ENCODE data around the gene RAB31. TPM values are rescaled to one million over a fixed set of nuclear protein-coding genes. Genes with fewer than 3 reads are reported as not detected.

Gene RAB31
- total RNA-seq, 6 donors from 2014 or later = 40.3 to 128 (median 95.8) TPM

DNA sequence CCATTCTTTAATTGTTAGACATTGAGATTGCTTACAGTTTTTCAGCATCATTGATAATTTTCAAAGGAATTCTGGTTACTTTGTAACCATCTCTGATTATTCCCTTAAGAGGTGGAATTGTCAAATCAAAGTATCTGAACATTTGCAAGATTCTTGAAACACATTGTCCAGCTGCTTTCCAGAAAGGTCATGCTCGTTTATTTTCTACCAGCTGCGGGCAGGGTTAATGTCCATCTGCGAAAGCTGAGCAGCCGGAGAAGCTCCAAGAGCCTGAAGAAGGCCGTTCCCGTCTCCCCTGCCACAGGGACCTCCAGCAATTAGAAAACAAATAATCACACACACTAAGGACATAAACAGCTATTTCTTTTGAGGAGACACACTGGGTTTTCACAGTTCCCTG is 101.6 kb downstream of the RAB31 start:
- no peaks in the 10 kb centered on the region for H3K9me3 ChIP-seq
- no peak for ATAC-seq (ENCODE audit: low FRiP score in 2 of 2)
- no peak for DNase-seq
- peaks cover 8 to 17% (median 9%) of the 10 kb centered on the region in 4 donors for H3K4me1 ChIP-seq
- no peaks in the 10 kb centered on the region for H3K36me3 ChIP-seq
- H3K27ac ChIP-seq = no peak overlapping the region
- H3K4me3 ChIP-seq = no peak overlapping the region
- WGBS, 2 donors = 82 to 86% methylated on average over 6 of the region's 6 CpGs
- no peaks in the 10 kb centered on the region for H3K27me3 ChIP-seq
- TF ChIP-seq, protein P1, sequence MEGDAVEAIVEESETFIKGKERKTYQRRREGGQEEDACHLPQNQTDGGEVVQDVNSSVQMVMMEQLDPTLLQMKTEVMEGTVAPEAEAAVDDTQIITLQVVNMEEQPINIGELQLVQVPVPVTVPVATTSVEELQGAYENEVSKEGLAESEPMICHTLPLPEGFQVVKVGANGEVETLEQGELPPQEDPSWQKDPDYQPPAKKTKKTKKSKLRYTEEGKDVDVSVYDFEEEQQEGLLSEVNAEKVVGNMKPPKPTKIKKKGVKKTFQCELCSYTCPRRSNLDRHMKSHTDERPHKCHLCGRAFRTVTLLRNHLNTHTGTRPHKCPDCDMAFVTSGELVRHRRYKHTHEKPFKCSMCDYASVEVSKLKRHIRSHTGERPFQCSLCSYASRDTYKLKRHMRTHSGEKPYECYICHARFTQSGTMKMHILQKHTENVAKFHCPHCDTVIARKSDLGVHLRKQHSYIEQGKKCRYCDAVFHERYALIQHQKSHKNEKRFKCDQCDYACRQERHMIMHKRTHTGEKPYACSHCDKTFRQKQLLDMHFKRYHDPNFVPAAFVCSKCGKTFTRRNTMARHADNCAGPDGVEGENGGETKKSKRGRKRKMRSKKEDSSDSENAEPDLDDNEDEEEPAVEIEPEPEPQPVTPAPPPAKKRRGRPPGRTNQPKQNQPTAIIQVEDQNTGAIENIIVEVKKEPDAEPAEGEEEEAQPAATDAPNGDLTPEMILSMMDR (IDR thresholded peaks at IDR 0.05) = no peak
- TF ChIP-seq EP300 (IDR thresholded peaks at IDR 0.05) (no peak), POLR2A (IDR thresholded peaks at IDR 0.05) (no peak), POLR2AphosphoS5 (IDR thresholded peaks at IDR 0.05) (no peak)

DNA sequence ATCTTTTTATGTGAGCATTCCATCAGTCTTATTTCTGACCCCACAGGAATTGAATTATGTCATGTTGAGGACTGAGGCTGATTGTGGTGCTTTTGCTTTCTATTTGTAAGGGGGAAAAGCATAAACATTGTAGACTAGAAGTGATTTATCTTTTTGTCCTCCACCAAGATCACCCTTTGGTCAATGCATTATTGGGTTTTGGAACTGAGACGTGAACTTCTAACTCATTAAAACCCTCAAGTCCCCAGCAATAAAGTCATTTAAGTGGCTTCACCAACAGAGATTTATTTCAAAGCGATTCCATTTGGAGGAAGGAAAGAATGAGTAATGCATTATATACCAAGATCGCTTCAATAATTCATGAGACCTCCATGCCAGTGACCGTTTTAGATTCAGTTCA is 102.2 kb downstream of the RAB31 start:
- peaks cover 5 to 16% (median 8%) of the 10 kb centered on the region in 4 donors for H3K4me1 ChIP-seq
- TF ChIP-seq, protein P1 (IDR thresholded peaks at IDR 0.05) = no peak
- TF ChIP-seq POLR2A (IDR thresholded peaks at IDR 0.05) (no peak), POLR2AphosphoS5 (IDR thresholded peaks at IDR 0.05) (no peak), EP300 (IDR thresholded peaks at IDR 0.05) (no peak)
- DNase-seq = no peak
- WGBS, 2 donors = 89 to 90% methylated on average over 4 of the region's 4 CpGs
- ATAC-seq (ENCODE audit: low FRiP score in 2 of 2) = no peak
- H3K4me3 ChIP-seq = no peak overlapping the region
- H3K27ac ChIP-seq = peak overlapping the region in 1 of 4 donors; percentile 20
- H3K27me3 ChIP-seq = no peaks in the 10 kb centered on the region
- peaks cover 0 to 3% (median 0%) of the 10 kb centered on the region in 4 donors for H3K36me3 ChIP-seq
- no peaks in the 10 kb centered on the region for H3K9me3 ChIP-seq

DNA sequence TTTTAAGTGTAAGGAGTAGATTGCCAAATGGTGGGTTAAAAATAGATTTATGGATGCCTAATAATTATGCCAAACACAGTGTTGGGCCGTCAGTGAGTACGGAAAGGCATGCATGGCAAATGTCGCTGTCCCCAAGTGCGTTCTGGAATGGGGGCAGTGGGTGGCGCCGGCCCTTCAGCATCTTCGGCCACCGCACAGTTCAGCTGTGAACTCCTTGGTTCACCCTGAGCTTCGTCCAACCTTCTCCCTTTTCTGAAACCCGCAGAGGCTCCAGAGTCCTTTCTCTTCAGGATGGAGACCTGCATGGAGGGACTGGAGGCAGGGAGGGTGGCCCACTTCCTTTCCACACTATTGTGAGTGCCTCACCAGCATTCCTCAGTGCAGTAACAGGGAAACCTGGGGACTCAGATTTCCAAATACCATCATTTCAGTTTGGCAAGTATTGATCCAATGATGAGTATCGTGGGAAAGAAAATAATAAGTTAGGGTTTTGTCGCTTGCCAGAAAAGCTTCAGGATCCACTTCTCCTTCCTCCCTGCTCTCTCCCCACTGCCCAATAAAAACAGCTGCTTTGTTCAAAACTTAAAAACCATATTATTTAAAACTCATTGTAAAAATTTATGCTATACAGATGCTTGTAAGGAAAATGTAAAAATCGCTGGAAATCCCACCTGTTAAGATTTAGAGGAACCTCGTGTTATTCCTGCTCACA is 103.0 kb downstream of the RAB31 start:
- WGBS, 2 donors = 92 to 94% methylated on average over 14 of the region's 14 CpGs
- H3K27ac ChIP-seq = no peak overlapping the region

DNA sequence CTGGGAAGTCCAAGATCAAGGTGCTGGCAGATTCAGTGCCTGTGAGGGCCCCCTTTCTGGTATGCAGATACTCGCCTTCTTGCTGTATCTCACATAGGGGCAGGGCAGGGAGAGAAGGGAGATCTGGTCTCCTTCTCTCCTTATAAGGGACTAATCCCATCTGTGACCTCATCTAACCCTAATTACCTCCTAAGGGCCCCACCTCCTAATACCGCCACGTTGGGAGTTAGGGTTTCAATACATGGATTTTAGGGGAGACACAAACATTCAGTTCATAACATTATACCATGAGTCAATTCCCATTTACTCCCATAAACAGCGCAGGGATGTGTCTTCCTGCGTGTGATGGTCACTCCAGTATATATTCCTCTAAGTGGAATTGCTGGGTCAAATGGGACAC is 103.9 kb downstream of the RAB31 start:
- 50 to 72% methylated on average over 5 of the region's 5 CpGs for WGBS, 2 donors
- Histone ChIP-seq H3K4me3 (no peak overlapping the region), H3K36me3 (peaks cover 0 to 12% (median 0%) of the 10 kb centered on the region in 4 donors)

More for the DNA sequence above, 103.0 kb downstream of the RAB31 start:
- DNase-seq = no peak
- peaks cover 0 to 5% (median 0%) of the 10 kb centered on the region in 4 donors for H3K36me3 ChIP-seq
- H3K4me1 ChIP-seq = peaks cover 5 to 16% (median 8%) of the 10 kb centered on the region in 4 donors
- TF ChIP-seq POLR2AphosphoS5 (IDR thresholded peaks at IDR 0.05) (no peak), POLR2A (IDR thresholded peaks at IDR 0.05) (no peak), EP300 (IDR thresholded peaks at IDR 0.05) (no peak)
- TF ChIP-seq, protein P1 (IDR thresholded peaks at IDR 0.05) = no peak
- H3K4me3 ChIP-seq = no peak overlapping the region
- H3K9me3 ChIP-seq = no peaks in the 10 kb centered on the region
- H3K27me3 ChIP-seq = no peaks in the 10 kb centered on the region
- ATAC-seq (ENCODE audit: low FRiP score in 2 of 2) = no peak

DNA sequence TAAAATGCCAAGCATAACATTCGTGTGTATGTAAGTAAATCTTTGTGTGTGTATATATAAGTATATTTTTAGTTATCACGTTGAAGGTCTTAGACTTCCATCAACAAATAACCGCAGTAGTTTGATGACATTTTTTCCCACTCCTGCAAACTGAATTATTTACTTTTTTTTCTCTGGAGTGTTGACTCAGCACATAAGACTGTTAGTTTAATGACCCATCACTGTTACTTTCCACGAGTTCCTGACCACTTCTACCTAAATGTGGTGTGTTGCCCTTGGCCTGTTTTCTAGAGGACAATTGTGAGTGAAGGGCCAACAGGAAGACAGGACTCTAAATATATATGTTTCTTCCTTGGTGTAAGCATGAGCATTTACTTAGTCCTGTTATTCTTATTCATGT is 106.3 kb downstream of the RAB31 start:
- TF ChIP-seq, protein P1 (IDR thresholded peaks at IDR 0.05) = no peak
- TF ChIP-seq POLR2AphosphoS5 (IDR thresholded peaks at IDR 0.05) (no peak), POLR2A (IDR thresholded peaks at IDR 0.05) (no peak), EP300 (IDR thresholded peaks at IDR 0.05) (peak in 2 of 4 donors; percentile 19 to 84)
- WGBS, 2 donors = 39 to 41% methylated on average over 4 of the region's 4 CpGs

More for the DNA sequence above, 103.9 kb downstream of the RAB31 start:
- H3K27me3 ChIP-seq = no peaks in the 10 kb centered on the region
- no peak overlapping the region for H3K27ac ChIP-seq
- TF ChIP-seq POLR2AphosphoS5 (IDR thresholded peaks at IDR 0.05) (no peak), POLR2A (IDR thresholded peaks at IDR 0.05) (no peak), EP300 (IDR thresholded peaks at IDR 0.05) (no peak)
- H3K4me1 ChIP-seq = peaks cover 5 to 16% (median 8%) of the 10 kb centered on the region in 4 donors
- H3K9me3 ChIP-seq = no peaks in the 10 kb centered on the region
- no peak for DNase-seq
- no peak for ATAC-seq (ENCODE audit: low FRiP score in 2 of 2)

More for the DNA sequence above, 106.3 kb downstream of the RAB31 start:
- no peak overlapping the region for H3K27ac ChIP-seq
- H3K4me1 ChIP-seq = peaks cover 0 to 13% (median under 1%) of the 10 kb centered on the region in 4 donors
- ATAC-seq (ENCODE audit: low FRiP score in 2 of 2) (no peak), DNase-seq (no peak)
- no peaks in the 10 kb centered on the region for H3K9me3 ChIP-seq
- no peaks in the 10 kb centered on the region for H3K27me3 ChIP-seq
- H3K4me3 ChIP-seq = no peak overlapping the region
- H3K36me3 ChIP-seq = peaks cover 0 to 12% (median 0%) of the 10 kb centered on the region in 4 donors

All from upper lobe of left lung (tissue), 6 donors.